GM13976 (cell line): Measurements from ENCODE around the gene SEL1L.

ENCODE experiments used
- DNase-seq: peaks from one replicate; pipeline ENCODE4 v3.0.0; 2012; ENCODE audit warnings: low spot score
- in situ Hi-C: fragments of 300-500 bp; cut with MboI; formaldehyde crosslinking; loops from one replicate; pipeline ENCODE4 v1.12.0; 2022; ENCODE audit warnings: low sequenced_read_pairs, mixed read lengths, inconsistent platforms; ENCODE audit not compliant: unreplicated experiment
- TF ChIP-seq, protein P1 (sequence below): IDR thresholded peaks from 2 replicates; pipeline ENCODE4 v1.5.1; 2012; ENCODE audit warnings: borderline replicate concordance, mild to moderate bottlenecking; ENCODE audit not compliant: insufficient read depth; ENCODE audit errors: extremely low read depth, missing control alignments, control extremely low read depth

The SEL1L gene

DNA sequence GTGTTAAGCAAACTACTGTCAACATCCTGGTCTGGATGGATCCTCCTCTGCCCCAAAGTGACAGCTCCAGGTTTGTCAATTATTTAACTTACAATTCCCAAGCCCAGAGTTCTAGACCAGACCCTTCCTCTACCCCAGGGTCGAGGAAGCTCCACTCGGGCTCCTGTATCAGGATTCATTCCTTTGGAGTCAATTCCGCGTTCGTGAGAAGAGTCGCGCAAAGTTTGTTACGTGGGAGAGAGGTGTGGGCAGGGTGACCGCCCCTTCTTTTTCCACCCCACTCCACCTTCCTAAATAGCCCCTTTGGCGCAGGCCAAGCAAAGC lies 479 bp downstream of the SEL1L start:
- no peak for DNase-seq
- in situ Hi-C loops = no loop called here
- TF ChIP-seq, protein P1, sequence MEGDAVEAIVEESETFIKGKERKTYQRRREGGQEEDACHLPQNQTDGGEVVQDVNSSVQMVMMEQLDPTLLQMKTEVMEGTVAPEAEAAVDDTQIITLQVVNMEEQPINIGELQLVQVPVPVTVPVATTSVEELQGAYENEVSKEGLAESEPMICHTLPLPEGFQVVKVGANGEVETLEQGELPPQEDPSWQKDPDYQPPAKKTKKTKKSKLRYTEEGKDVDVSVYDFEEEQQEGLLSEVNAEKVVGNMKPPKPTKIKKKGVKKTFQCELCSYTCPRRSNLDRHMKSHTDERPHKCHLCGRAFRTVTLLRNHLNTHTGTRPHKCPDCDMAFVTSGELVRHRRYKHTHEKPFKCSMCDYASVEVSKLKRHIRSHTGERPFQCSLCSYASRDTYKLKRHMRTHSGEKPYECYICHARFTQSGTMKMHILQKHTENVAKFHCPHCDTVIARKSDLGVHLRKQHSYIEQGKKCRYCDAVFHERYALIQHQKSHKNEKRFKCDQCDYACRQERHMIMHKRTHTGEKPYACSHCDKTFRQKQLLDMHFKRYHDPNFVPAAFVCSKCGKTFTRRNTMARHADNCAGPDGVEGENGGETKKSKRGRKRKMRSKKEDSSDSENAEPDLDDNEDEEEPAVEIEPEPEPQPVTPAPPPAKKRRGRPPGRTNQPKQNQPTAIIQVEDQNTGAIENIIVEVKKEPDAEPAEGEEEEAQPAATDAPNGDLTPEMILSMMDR = no peak

DNA sequence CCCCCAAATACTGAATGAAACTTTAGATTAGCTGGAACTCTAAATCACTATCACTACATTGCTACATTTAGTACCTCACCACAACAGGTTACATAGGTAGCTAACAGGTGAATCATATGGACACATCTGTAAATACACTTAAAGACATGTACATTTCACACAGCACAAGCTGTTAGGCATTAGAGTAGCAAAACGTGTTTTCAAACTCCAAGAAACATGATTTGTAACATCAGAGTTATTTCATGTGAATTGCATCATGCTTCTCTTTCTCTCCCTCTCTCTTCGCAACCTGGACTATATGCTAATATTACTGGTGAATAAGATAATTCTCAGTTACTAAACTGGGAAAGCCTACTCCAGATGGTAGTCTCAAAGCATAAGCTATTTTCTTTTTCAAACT lies 4.3 kb downstream of the SEL1L start:
- no peak for DNase-seq
- TF ChIP-seq, protein P1 = no peak
- in situ Hi-C loops = no loop called here

DNA sequence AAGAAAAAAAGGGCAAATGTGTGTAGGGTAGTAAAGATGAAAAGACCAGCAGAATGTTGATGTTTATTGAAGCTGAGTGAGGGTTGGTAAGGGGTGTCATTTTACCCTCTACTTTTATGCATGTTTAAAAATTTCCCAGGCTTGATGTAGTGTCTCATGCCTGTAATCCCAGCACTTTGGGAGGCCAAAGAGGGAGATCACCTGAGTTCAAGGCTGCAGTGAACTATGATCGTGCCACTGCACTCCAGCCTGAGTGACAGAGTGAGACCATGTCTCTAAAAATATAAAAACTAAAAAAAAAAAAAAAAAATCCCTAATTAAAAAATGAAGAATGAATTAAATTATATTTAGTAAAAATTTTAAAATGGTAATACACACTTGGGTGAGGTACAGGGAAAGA lies 8.5 kb downstream of the SEL1L start:
- in situ Hi-C loops = no loop called here
- DNase-seq = no peak
- TF ChIP-seq, protein P1 = no peak

GRCh38 chr14:81523616-81524015 lies 10.0 kb downstream of the SEL1L start:
- TF ChIP-seq, protein P1 = no peak
- no peak for DNase-seq
- in situ Hi-C loops = no loop called here

DNA sequence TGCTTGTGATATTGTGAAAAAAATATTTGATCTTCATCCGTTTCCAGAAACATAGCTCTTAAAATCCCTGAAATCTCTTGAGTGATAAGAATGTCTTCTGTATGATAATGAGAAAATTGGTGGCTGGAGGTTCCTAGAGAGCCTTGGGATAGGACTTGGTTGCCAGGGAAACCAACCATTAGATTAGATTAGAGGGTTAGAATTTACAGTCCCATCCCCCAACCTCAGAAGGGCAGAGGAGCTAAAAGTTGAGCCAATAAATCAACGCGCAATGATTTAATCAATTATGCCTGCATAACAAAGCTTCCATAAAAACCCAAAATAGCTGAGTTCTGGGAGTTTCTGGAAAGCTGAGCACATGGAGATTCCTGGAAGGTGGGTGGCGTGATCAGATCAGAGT lies 10.6 kb downstream of the SEL1L start:
- in situ Hi-C loops = no loop called here
- no peak for DNase-seq
- TF ChIP-seq, protein P1 = no peak

- TF ChIP-seq, protein P1 = no peak
- no peak for DNase-seq
- in situ Hi-C loops = no loop called here
Measured at GRCh38 chr14:81521356-81521755, 12.3 kb downstream of the SEL1L start.
